ENCODE data around the gene ARHGAP6. TPM values are rescaled to one million over a fixed set of nuclear protein-coding genes. Genes with fewer than 3 reads are reported as not detected.

The ARHGAP6 gene
- total and polyA plus RNA-seq, 2 of the 13 experiments (the other 11 are each of a cell fraction or from before 2014, with no cell fraction given) = 0.11 TPM; not detected in 1

DNA sequence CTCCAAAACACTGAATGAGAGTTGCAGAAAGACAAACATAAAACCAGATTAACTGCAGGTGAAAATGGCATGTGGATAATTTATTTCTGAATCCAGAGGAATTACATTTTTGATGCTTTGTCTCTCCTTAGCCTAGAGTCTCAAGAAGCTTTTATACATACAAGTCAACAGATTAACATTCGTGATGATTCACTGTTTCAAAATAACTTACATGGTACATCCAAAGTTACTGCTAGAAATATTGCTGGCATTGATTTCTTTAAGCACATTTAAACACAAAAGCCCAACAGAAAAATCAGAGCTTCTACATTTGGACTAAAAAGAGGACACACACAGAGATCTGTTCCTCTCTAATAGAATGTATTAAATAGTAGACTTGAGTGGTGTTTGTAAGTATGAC is 266.9 kb downstream of the ARHGAP6 start:
- H3K36me3 ChIP-seq (replicated peaks in 1 of 2; ENCODE audit: control insufficient read depth in 1 of 2, insufficient read depth in 2 of 2, low read length in 2 of 2) = no peaks in the 10 kb centered on the region
- H3K9me3 ChIP-seq (ENCODE audit: low read length) = no peaks in the 10 kb centered on the region
- no peaks in the 10 kb centered on the region for H3K27me3 ChIP-seq (ENCODE audit: control insufficient read depth in 1 of 2, insufficient read depth in 2 of 2, low read length in 2 of 2)
- WGBS (ENCODE audit: low lambda C conversion rate) = 0% methylated on average over 1 of the region's 1 CpG
- POLR2A ChIA-PET = no interaction called here
- FAIRE-seq = no peak
- no TSS peak for BruUV-seq (replicated peaks)
- H3K4me1 ChIP-seq (ENCODE audit: insufficient read depth, low read length) = no peaks in the 10 kb centered on the region
- DNase-seq (ENCODE audit: low spot score) = no peak
- H3K27ac ChIP-seq (ENCODE audit: extremely low read length, insufficient read depth, low read length) = no peak overlapping the region
- CTCF ChIA-PET (ENCODE audit: low intra/inter-chr PET ratio, low total read pairs) = no interaction called here
- intact Hi-C loops (cut with micrococcal nuclease; ENCODE audit: unreplicated experiment) = no loop called here
- H3K4me2 ChIP-seq (ENCODE audit: low read depth, low read length) = no peak overlapping the region
- H3K4me3 ChIP-seq (replicated peaks in 1 of 3; ENCODE audit: insufficient read depth in 1 of 3, low read depth in 2 of 3, low read length in 3 of 3) = no peak overlapping the region
- no peak overlapping the region for H2AFZ ChIP-seq (ENCODE audit: low read length)
- no peak for TF ChIP-seq ZNF629 (CRISPR knock-in tag; conservative IDR thresholded peaks at IDR 0.05)
- TF ChIP-seq POLR2AphosphoS5 (IDR thresholded peaks at IDR 0.05; ENCODE audit: low read depth, low read length) = no peak
- TF ChIP-seq ELF4 (CRISPR knock-in tag; IDR thresholded peaks at IDR 0.05; ENCODE audit: borderline replicate concordance) = no peak
- TF ChIP-seq, protein P1, sequence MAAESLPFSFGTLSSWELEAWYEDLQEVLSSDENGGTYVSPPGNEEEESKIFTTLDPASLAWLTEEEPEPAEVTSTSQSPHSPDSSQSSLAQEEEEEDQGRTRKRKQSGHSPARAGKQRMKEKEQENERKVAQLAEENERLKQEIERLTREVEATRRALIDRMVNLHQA (CRISPR knock-in tag; IDR thresholded peaks at IDR 0.05) = no peak
- TF ChIP-seq ZNF557 (CRISPR knock-in tag; IDR thresholded peaks at IDR 0.05) = no peak
- TF ChIP-seq EED (CRISPR knock-in tag; IDR thresholded peaks at IDR 0.05) = no peak
- no peak for TF ChIP-seq ZIK1 (CRISPR knock-in tag; IDR thresholded peaks at IDR 0.05; ENCODE audit: borderline replicate concordance, low read depth)
- TF ChIP-seq SRSF1 (optimal IDR thresholded peaks at IDR 0.05; ENCODE audit: low read depth, low read length) = no peak
- TF ChIP-seq, protein P2, sequence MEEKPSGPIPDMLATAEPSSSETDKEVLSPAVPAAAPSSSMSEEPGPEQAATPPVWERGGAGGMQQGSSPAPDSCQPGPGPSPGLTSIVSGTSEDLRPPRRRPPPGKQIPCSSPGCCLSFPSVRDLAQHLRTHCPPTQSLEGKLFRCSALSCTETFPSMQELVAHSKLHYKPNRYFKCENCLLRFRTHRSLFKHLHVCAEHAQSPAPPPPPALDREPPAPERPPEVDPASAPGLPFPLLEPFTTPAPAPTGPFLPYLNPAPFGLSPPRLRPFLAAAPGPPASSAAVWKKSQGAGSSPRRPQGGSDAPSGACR (CRISPR knock-in tag; IDR thresholded peaks at IDR 0.05) = no peak
- no peak for TF ChIP-seq PHF21A (CRISPR knock-in tag; IDR thresholded peaks at IDR 0.05)
- no peak for TF ChIP-seq HOXA7 (CRISPR knock-in tag; IDR thresholded peaks at IDR 0.05)
- no peak for TF ChIP-seq NFE2 (CRISPR knock-in tag; IDR thresholded peaks at IDR 0.05)
- TF ChIP-seq, protein P3, sequence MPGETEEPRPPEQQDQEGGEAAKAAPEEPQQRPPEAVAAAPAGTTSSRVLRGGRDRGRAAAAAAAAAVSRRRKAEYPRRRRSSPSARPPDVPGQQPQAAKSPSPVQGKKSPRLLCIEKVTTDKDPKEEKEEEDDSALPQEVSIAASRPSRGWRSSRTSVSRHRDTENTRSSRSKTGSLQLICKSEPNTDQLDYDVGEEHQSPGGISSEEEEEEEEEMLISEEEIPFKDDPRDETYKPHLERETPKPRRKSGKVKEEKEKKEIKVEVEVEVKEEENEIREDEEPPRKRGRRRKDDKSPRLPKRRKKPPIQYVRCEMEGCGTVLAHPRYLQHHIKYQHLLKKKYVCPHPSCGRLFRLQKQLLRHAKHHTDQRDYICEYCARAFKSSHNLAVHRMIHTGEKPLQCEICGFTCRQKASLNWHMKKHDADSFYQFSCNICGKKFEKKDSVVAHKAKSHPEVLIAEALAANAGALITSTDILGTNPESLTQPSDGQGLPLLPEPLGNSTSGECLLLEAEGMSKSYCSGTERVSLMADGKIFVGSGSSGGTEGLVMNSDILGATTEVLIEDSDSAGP (CRISPR knock-in tag; IDR thresholded peaks at IDR 0.05; ENCODE audit: borderline replicate concordance) = no peak
- TF ChIP-seq, protein P4, sequence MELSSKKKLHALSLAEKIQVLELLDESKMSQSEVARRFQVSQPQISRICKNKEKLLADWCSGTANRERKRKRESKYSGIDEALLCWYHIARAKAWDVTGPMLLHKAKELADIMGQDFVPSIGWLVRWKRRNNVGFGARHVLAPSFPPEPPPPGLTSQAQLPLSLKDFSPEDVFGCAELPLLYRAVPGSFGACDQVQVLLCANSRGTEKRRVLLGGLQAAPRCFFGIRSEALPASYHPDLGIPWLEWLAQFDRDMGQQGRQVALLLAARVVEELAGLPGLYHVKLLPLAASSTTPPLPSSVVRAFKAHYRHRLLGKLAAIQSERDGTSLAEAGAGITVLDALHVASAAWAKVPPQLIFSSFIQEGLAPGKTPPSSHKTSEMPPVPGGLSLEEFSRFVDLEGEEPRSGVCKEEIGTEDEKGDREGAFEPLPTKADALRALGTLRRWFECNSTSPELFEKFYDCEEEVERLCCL (CRISPR knock-in tag; IDR thresholded peaks at IDR 0.05; ENCODE audit: borderline replicate concordance) = no peak
- in situ Hi-C loops (cut with HindIII; ENCODE audit: extremely low pct_ligation_motif_present, low pct_unique_long_range_greater_than_20kb) = no loop called here
- H4K20me1 ChIP-seq (ENCODE audit: insufficient read depth, low read length) = no peaks in the 10 kb centered on the region
- ATAC-seq = no peak
- no peaks in the 10 kb centered on the region for H3K79me2 ChIP-seq (ENCODE audit: insufficient read depth, low read length)
- no peak overlapping the region for H3K9ac ChIP-seq (ENCODE audit: insufficient read depth, low read depth, low read length)

All from HepG2 (cell line).